WTC11 (cell line): ENCODE measurements around the gene ZNF213. TPM values are rescaled to one million over a fixed set of nuclear protein-coding genes. Genes with fewer than 3 reads are reported as not detected.

ENCODE experiments used
- ATAC-seq: fragments of 200-7000 bp; cut with Tn5 transposase; 2 replicates; pipeline ENCODE4 v1.10.0; 2021; ENCODE audit warnings: mild to moderate bottlenecking, moderate library complexity
- CTCF ChIA-PET: fragments of 300-600 bp; sonication (Branson Sonifier 250); formaldehyde crosslinking; loops from one replicate; lab custom pipeline; 2021; ENCODE audit warnings: antibody characterized with exemption; lab: Charles Lee
- POLR2A ChIA-PET: fragments of 350-600 bp; sonication (Branson Sonifier 250); formaldehyde crosslinking; loops from one replicate; lab custom pipeline; 2021; ENCODE audit warnings: antibody characterized with exemption; lab: Charles Lee
- DNase-seq: peaks from one replicate; pipeline ENCODE4 v3.0.0; 2021; ENCODE audit warnings: low spot score
- H3K27ac Mint-ChIP-seq: 2 replicates; pipeline ENCODE4 v1.8.0; 2021; ENCODE audit warnings: mixed read lengths
- H3K27me3 Mint-ChIP-seq: 2 replicates; pipeline ENCODE4 v1.8.0; 2021; ENCODE audit warnings: low read depth, mild to moderate bottlenecking, moderate library complexity, mixed read lengths
- H3K36me3 Mint-ChIP-seq: 2 replicates; pipeline ENCODE4 v1.8.0; 2021; ENCODE audit warnings: mixed read lengths
- H3K4me1 Mint-ChIP-seq: 2 replicates; pipeline ENCODE4 v1.8.0; 2022; ENCODE audit warnings: mixed read lengths
- H3K4me3 Mint-ChIP-seq: 2 replicates; pipeline ENCODE4 v1.8.0; 2021; ENCODE audit warnings: mild to moderate bottlenecking, moderate library complexity, mixed read lengths
- H3K9me3 Mint-ChIP-seq: 2 replicates; pipeline ENCODE4 v1.8.0; 2021; ENCODE audit warnings: mixed read lengths
- AFF4 ChIP-seq: sonication (generic); formaldehyde crosslinking; IDR thresholded peaks from 2 replicates; pipeline ENCODE4 v1.8.1; 2023; ENCODE audit warnings: mild to moderate bottlenecking, missing genetic modification reagents, borderline replicate concordance
- ATF2 ChIP-seq: sonication (generic); formaldehyde crosslinking; IDR thresholded peaks from 2 replicates; pipeline ENCODE4 v1.8.1; 2022; ENCODE audit warnings: low read depth, missing genetic modification reagents, borderline replicate concordance
- ATF3 ChIP-seq: sonication (generic); formaldehyde crosslinking; conservative IDR thresholded peaks from 2 replicates; pipeline ENCODE4 v1.8.1; 2022; ENCODE audit warnings: mild to moderate bottlenecking, missing genetic modification reagents
- CREB1 ChIP-seq: sonication (generic); formaldehyde crosslinking; IDR thresholded peaks from 2 replicates; pipeline ENCODE4 v1.8.0; 2023; ENCODE audit warnings: mild to moderate bottlenecking, missing genetic modification reagents
- EMX1 ChIP-seq: fragments of 250-450 bp; sonication (Bioruptor Pico); IDR thresholded peaks from 2 replicates; pipeline ENCODE4 v1.8.0; 2021; ENCODE audit warnings: mild to moderate bottlenecking
- GTF2I ChIP-seq: fragments of 250-450 bp; sonication (Bioruptor Pico); conservative IDR thresholded peaks from 2 replicates; pipeline ENCODE4 v1.4.0; 2021; ENCODE audit warnings: mild to moderate bottlenecking
- NFYB ChIP-seq: sonication (generic); formaldehyde crosslinking; conservative IDR thresholded peaks from 2 replicates; pipeline ENCODE4 v1.8.0; 2022; ENCODE audit warnings: low read depth, missing genetic modification reagents
- SMAD4 ChIP-seq: sonication (generic); formaldehyde crosslinking; IDR thresholded peaks from 2 replicates; pipeline ENCODE4 v1.8.0; 2022; ENCODE audit warnings: mild to moderate bottlenecking, missing genetic modification reagents
- SP1 ChIP-seq: sonication (generic); formaldehyde crosslinking; conservative IDR thresholded peaks from 2 replicates; pipeline ENCODE4 v1.8.1; 2022; ENCODE audit warnings: missing genetic modification reagents
- USF2 ChIP-seq: sonication (generic); formaldehyde crosslinking; IDR thresholded peaks from 2 replicates; pipeline ENCODE4 v1.8.1; 2023; ENCODE audit warnings: mild to moderate bottlenecking, missing genetic modification reagents, moderate library complexity
- ZMAT4 ChIP-seq: fragments of 250-450 bp; sonication (Bioruptor Pico); IDR thresholded peaks from 2 replicates; pipeline ENCODE4 v1.9.0; 2021; ENCODE audit warnings: mild to moderate bottlenecking
- ZNF121 ChIP-seq: sonication (generic); formaldehyde crosslinking; IDR thresholded peaks from 2 replicates; pipeline ENCODE4 v1.8.0; 2023; ENCODE audit warnings: missing genetic modification reagents
- ZNF232 ChIP-seq: sonication (generic); formaldehyde crosslinking; IDR thresholded peaks from 2 replicates; pipeline ENCODE4 v1.8.0; 2022; ENCODE audit warnings: mild to moderate bottlenecking, missing genetic modification reagents
- ZNF317 ChIP-seq: sonication (generic); formaldehyde crosslinking; IDR thresholded peaks from 2 replicates; pipeline ENCODE4 v1.8.1; 2023; ENCODE audit warnings: low read depth, mild to moderate bottlenecking, moderate library complexity, missing genetic modification reagents, borderline replicate concordance
- ZNF425 ChIP-seq: fragments of 250-450 bp; sonication (Bioruptor Pico); conservative IDR thresholded peaks from 2 replicates; pipeline ENCODE4 v1.9.0; 2021; ENCODE audit warnings: mild to moderate bottlenecking
- ZNF671 ChIP-seq: fragments of 250-450 bp; sonication (Bioruptor Pico); IDR thresholded peaks from 2 replicates; pipeline ENCODE4 v1.8.0; 2021; ENCODE audit warnings: mild to moderate bottlenecking
- total RNA-seq: library from RNA; stranded (reverse); gene quantifications from 3 replicates; pipeline ENCODE4 v1.2.3, GENCODE V29; 2021

The ZNF213 gene
- total RNA-seq, 1 experiment from 2014 or later, result 11.6 TPM

- ATAC-seq, result no peak
- H3K4me3 Mint-ChIP-seq, result no peak overlapping the region
- peaks cover 5% of the 10 kb centered on the region; the same call in 1 of the 2 replicates for H3K36me3 Mint-ChIP-seq
- no peaks in the 10 kb centered on the region for H3K9me3 Mint-ChIP-seq
- H3K4me1 Mint-ChIP-seq, result peaks cover 7% of the 10 kb centered on the region
- peaks cover 15% of the 10 kb centered on the region for H3K27me3 Mint-ChIP-seq
- ChIA-PET CTCF (interaction anchor here (0.8 to 3.8 kb wide), 6 partner anchors 10 to 141 kb away, joined by 3 to 30 read pairs (median 6); partner anchors contain the start of gene ZNF213), POLR2A (interaction anchor here (0.6 to 2.2 kb wide), 2 partner anchors 9 to 16 kb away, joined by 3 to 6 read pairs; partner anchors contain the start of gene ZNF213)
- DNase-seq, result no peak
- no peak overlapping the region for H3K27ac Mint-ChIP-seq
- no peak for TF ChIP-seq SP1
- no peak for TF ChIP-seq ZNF317 (CRISPR knock-in tag)
- TF ChIP-seq SMAD4 (CRISPR knock-in tag), result no peak
- TF ChIP-seq ZNF232, result no peak
- TF ChIP-seq ATF2, result no peak
- TF ChIP-seq ZNF121 (CRISPR knock-in tag), result no peak
- TF ChIP-seq EMX1 (CRISPR knock-in tag), result no peak
- TF ChIP-seq ZNF671, result no peak
- TF ChIP-seq ATF3 (CRISPR knock-in tag), result no peak
- no peak for TF ChIP-seq GTF2I (CRISPR knock-in tag)
These were observed 9.6 kb downstream of the ZNF213 start for GRCh38 chr16:3144321-3144983.

- ChIA-PET POLR2A (interaction anchor here (0.6 to 2.2 kb wide), 2 partner anchors 10 to 16 kb away, joined by 3 to 6 read pairs; partner anchors contain the start of gene ZNF213), CTCF (interaction anchor here (0.7 to 3.8 kb wide), 7 partner anchors 10 to 141 kb away, joined by 3 to 30 read pairs (median 4); partner anchors contain the start of gene ZNF213)
- Mint-ChIP-seq H3K4me3 (no peak overlapping the region), H3K36me3 (peaks cover 5% of the 10 kb centered on the region; the same call in 1 of the 2 replicates), H3K9me3 (no peaks in the 10 kb centered on the region), H3K27me3 (peaks cover 15% of the 10 kb centered on the region), H3K4me1 (peaks cover 7% of the 10 kb centered on the region), H3K27ac (no peak overlapping the region)
- DNase-seq (no peak), ATAC-seq (no peak)
- TF ChIP-seq AFF4 (CRISPR knock-in tag) (no peak), ZMAT4 (no peak), ZNF317 (CRISPR knock-in tag) (no peak), CREB1 (no peak), ZNF425 (CRISPR knock-in tag) (no peak), NFYB (no peak), USF2 (CRISPR knock-in tag) (no peak)
These were observed 10.3 kb downstream of the ZNF213 start for GRCh38 chr16:3145151-3145550.
